Measurements from ENCODE around the gene HOXA13. TPM values are rescaled to one million over a fixed set of nuclear protein-coding genes. Genes with fewer than 3 reads are reported as not detected.
A peak's percentile ranks its signal among the peaks of the same experiment; 100 is the strongest.

The HOXA13 gene
- total RNA-seq, 1 donor from 2014 or later: not detected

DNA sequence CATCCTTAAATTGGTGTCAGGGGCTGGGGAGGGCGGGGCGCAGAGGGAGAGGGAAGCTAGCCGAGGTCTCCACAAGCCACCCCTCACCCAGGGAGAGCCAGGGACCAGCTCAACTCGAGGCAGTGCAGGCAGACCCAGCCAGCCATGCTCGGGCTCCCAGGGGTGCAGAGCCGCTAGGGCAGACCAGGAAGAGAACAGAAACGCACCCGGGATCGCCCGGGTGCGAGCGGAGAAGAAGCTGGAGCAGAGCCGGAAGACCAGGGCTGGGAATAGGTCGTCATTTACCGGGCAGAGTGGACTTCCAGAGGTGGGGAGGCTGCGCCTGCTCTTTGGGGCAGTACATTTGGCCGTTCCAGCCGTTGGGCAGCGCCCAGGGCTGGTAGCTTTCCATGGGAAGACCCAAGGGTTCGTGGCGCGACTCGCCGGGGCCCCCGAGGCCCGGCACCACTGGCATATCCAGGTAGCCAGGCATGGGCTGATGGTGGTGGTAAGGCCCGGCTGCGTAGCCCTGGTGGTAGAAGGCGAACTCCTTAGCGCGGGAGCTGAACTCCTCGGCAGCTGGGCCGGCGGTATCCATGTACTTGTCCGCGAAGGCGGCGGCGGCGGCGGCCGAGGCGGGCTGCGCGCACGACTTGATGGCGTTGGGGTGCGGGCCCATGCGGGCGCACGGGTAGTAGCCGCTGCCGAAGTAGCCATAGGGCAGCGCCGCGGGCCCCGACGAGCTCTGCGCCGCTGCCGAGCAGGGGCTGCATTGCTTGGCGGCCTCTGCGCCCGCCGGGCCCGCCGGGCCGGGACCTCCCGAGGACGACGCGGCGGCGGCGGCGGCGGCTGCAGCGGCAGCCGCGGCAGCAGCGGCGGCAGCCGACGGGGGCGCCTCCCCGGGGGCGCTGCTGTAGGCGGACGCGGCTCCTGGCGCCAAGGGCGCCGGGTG, 755 bp downstream of the HOXA13 start:
- H3K36me3 Mint-ChIP-seq (ENCODE audit: low read depth, unreplicated experiment): no peaks in the 10 kb centered on the region
- H3K4me3 Mint-ChIP-seq (ENCODE audit: unreplicated experiment): no peak overlapping the region
- H3K9me3 Mint-ChIP-seq (ENCODE audit: unreplicated experiment): no peaks in the 10 kb centered on the region
- no peak for DNase-seq (ENCODE audit: low spot score)
- TF ChIP-seq, protein P1, sequence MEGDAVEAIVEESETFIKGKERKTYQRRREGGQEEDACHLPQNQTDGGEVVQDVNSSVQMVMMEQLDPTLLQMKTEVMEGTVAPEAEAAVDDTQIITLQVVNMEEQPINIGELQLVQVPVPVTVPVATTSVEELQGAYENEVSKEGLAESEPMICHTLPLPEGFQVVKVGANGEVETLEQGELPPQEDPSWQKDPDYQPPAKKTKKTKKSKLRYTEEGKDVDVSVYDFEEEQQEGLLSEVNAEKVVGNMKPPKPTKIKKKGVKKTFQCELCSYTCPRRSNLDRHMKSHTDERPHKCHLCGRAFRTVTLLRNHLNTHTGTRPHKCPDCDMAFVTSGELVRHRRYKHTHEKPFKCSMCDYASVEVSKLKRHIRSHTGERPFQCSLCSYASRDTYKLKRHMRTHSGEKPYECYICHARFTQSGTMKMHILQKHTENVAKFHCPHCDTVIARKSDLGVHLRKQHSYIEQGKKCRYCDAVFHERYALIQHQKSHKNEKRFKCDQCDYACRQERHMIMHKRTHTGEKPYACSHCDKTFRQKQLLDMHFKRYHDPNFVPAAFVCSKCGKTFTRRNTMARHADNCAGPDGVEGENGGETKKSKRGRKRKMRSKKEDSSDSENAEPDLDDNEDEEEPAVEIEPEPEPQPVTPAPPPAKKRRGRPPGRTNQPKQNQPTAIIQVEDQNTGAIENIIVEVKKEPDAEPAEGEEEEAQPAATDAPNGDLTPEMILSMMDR (IDR thresholded peaks at IDR 0.05; ENCODE audit: unreplicated experiment): no peak
- peaks cover 22% of the 10 kb centered on the region for H3K4me1 Mint-ChIP-seq (ENCODE audit: unreplicated experiment)
- H3K27ac Mint-ChIP-seq (ENCODE audit: unreplicated experiment): no peak overlapping the region
- H3K27me3 Mint-ChIP-seq (ENCODE audit: unreplicated experiment): peaks cover 27% of the 10 kb centered on the region

DNA sequence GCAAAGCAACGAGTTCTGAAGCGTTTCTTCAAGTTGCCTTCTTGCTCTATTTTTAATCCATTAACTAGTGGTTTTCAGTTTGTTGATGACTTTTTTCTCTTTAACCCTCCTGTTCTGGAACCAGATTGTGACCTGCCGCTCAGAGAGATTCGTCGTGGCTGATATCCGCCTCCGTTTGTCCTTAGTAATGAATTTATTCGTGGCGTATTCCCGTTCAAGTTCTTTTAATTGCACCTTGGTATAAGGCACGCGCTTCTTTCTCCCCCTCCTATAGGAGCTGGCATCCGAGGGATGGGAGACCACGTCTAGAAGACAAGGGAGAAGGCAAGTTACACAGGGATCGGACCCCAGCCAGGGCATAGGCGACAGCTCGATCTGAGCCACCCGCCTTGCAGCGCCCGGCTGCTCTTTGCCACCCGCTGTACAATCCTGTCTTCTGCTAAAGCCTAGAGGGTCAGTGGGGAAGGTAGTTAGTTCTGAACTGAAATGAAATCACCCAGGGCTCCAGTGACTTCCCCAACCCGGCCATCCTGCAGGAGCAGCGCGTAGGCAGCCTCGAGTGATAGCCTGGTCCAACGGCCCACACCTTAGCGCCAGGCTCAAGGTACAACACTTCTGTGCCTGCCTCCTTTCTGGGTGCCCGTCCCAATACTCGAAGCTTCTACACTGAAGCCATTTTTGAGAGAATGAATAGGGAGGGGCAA, 1.6 kb downstream of the HOXA13 start:
- no peak for DNase-seq (ENCODE audit: low spot score)
- no peaks in the 10 kb centered on the region for H3K36me3 Mint-ChIP-seq (ENCODE audit: low read depth, unreplicated experiment)
- H3K4me3 Mint-ChIP-seq (ENCODE audit: unreplicated experiment): peak overlapping the region; percentile 13
- H3K27me3 Mint-ChIP-seq (ENCODE audit: unreplicated experiment): peaks cover 29% of the 10 kb centered on the region
- no peaks in the 10 kb centered on the region for H3K9me3 Mint-ChIP-seq (ENCODE audit: unreplicated experiment)
- TF ChIP-seq, protein P1 (IDR thresholded peaks at IDR 0.05; ENCODE audit: unreplicated experiment): no peak
- H3K4me1 Mint-ChIP-seq (ENCODE audit: unreplicated experiment): peaks cover 22% of the 10 kb centered on the region
- H3K27ac Mint-ChIP-seq (ENCODE audit: unreplicated experiment): peak overlapping the region; percentile 19

DNA sequence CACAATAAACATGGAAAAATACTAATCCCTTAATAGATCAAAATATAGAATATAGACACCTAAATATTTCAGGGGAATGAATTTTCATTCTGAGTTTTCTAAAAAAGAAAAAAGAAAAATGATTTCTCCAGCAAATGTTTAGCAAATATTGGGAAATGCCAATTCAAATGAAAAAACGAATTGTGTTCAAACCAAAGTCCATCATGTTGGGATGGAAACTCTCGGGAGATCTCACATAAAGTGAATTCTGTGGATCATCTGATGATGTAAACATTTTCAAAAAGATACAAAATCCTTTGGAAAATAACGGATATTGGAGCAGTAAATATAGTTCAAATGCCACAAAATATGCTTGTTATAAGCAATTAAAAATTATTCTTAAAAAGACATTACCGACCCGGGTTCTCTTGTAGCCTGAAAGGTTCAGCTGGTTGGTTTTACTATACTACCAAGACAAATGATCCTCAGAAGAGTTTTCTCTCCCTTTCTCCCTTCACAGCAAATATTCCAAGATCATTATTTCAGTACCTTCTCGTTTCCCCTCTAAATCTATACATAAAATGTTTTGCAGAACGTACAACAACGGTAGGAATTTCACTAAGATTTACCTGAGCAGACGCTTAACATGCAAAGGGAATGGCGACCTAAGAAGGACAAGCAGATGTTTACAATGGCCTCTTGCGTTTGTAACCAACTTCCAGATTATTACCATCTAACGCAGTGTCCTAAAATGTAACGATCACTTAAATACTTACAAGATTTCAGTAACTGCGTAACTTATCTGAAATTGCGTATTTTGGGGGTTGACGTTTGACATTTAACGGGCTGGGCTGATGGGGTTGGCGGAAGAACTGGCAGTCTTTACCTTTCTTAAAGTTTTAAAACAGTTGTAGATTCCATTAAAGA, 2.5 kb downstream of the HOXA13 start:
- no peak overlapping the region for H3K27ac Mint-ChIP-seq (ENCODE audit: unreplicated experiment)
- no peaks in the 10 kb centered on the region for H3K36me3 Mint-ChIP-seq (ENCODE audit: low read depth, unreplicated experiment)
- H3K4me3 Mint-ChIP-seq (ENCODE audit: unreplicated experiment): no peak overlapping the region
- no peaks in the 10 kb centered on the region for H3K9me3 Mint-ChIP-seq (ENCODE audit: unreplicated experiment)
- TF ChIP-seq, protein P1 (IDR thresholded peaks at IDR 0.05; ENCODE audit: unreplicated experiment): no peak
- H3K4me1 Mint-ChIP-seq (ENCODE audit: unreplicated experiment): peaks cover 22% of the 10 kb centered on the region
- peaks cover 31% of the 10 kb centered on the region for H3K27me3 Mint-ChIP-seq (ENCODE audit: unreplicated experiment)
- DNase-seq (ENCODE audit: low spot score): no peak

DNA sequence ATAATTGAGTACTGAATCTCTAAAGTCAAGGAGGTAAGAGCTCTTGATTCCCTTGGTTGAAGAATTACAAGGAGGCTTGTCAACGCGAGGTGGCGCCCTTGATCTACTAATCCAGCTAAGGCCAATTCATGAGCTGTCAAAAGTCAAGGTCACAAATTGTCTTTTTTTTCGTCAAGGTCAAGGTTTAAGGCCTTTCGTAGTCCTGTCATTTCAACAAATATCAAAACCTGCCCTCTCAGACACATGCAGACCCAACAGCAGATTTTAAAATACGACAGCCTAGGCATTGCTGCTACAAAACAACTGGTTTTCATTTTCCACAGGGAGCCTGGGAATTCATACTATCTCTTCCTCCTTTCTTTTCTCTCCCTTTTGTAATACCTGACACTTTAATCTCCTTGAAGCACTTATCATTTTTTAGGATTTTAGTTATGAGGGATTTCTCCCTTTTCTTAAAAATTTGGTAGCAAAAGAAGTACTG, 3.6 kb downstream of the HOXA13 start:
- Mint-ChIP-seq H3K9me3 (ENCODE audit: unreplicated experiment) (no peaks in the 10 kb centered on the region), H3K4me3 (ENCODE audit: unreplicated experiment) (no peak overlapping the region), H3K27ac (ENCODE audit: unreplicated experiment) (no peak overlapping the region), H3K36me3 (ENCODE audit: low read depth, unreplicated experiment) (no peaks in the 10 kb centered on the region), H3K27me3 (ENCODE audit: unreplicated experiment) (peaks cover 37% of the 10 kb centered on the region), H3K4me1 (ENCODE audit: unreplicated experiment) (peaks cover 13% of the 10 kb centered on the region)
- DNase-seq (ENCODE audit: low spot score): peak; percentile 82
- TF ChIP-seq, protein P1 (IDR thresholded peaks at IDR 0.05; ENCODE audit: unreplicated experiment): peak; percentile 81
